Activated T-cell treated with anti-CD3 and anti-CD28 coated beads, Interleukin-2, amount 50 U/mL, for 4 hours (primary cell): ENCODE measurements around the gene GFY. TPM values are rescaled to one million over a fixed set of nuclear protein-coding genes. Genes with fewer than 3 reads are reported as not detected.

Experiments
- ATAC-seq, 2 donors: fragments of 200-7000 bp; cut with Tn5 transposase; one replicate each; pipeline ENCODE4 v1.10.0; 2021
- DNase-seq: peaks from one replicate; pipeline ENCODE4 v3.0.0-alpha.2; 2020
- H3K27me3 Mint-ChIP-seq: one replicate; pipeline ENCODE4 v1.8.0; 2021; ENCODE audit warnings: low read depth, mixed read lengths
- H3K36me3 Mint-ChIP-seq: one replicate; pipeline ENCODE4 v1.8.0; 2022; ENCODE audit warnings: mixed read lengths; ENCODE audit not compliant: insufficient read depth
- H3K4me1 Mint-ChIP-seq: one replicate; pipeline ENCODE4 v1.8.0; 2021; ENCODE audit warnings: low read depth, mixed read lengths
- H3K4me3 Mint-ChIP-seq: one replicate; pipeline ENCODE4 v1.8.0; 2021; ENCODE audit warnings: mild to moderate bottlenecking, moderate library complexity, mixed read lengths
- H3K9me3 Mint-ChIP-seq: one replicate; pipeline ENCODE4 v1.8.0; 2021; ENCODE audit warnings: mixed read lengths
- total RNA-seq, 3 donors: library from RNA; stranded (reverse); gene quantifications; one replicate each; pipeline ENCODE4 v1.2.1, GENCODE V29; 2021

Gene GFY
- not detected for total RNA-seq

GRCh38 chr19:49425178-49425577 lies at the start of gene GFY:
TSS of gene GFY (plus strand) at chr19:49425388. CDS start at chr19:49426431, 1,043 bp downstream.
- DNase-seq (no peak), ATAC-seq (no peak)
- H3K27me3 Mint-ChIP-seq = peaks cover 85% of the 10 kb centered on the region
- peaks cover 55% of the 10 kb centered on the region for H3K4me1 Mint-ChIP-seq
- no peaks in the 10 kb centered on the region for H3K36me3 Mint-ChIP-seq
- H3K9me3 Mint-ChIP-seq = no peaks in the 10 kb centered on the region
- no peak within 1 kb of the TSS for H3K4me3 Mint-ChIP-seq

GRCh38 chr19:49378512-49378911 lies 46.7 kb upstream of the GFY start:
- Mint-ChIP-seq H3K4me1 (no peaks in the 10 kb centered on the region), H3K36me3 (peaks cover 2% of the 10 kb centered on the region), H3K27me3 (peaks cover 10% of the 10 kb centered on the region), H3K4me3 (no peak overlapping the region), H3K9me3 (peaks cover 5% of the 10 kb centered on the region)
- DNase-seq (no peak), ATAC-seq (no peak)

- Mint-ChIP-seq H3K4me1 (no peaks in the 10 kb centered on the region), H3K9me3 (peaks cover 5% of the 10 kb centered on the region), H3K27me3 (peaks cover 10% of the 10 kb centered on the region), H3K4me3 (no peak overlapping the region), H3K36me3 (peaks cover 2% of the 10 kb centered on the region)
- DNase-seq = no peak
- no peak for ATAC-seq
Observed at GRCh38 chr19:49380391-49380790, 44.8 kb upstream of the GFY start.

- peaks cover 2% of the 10 kb centered on the region for H3K36me3 Mint-ChIP-seq
- DNase-seq = no peak
- peaks cover 5% of the 10 kb centered on the region for H3K9me3 Mint-ChIP-seq
- no peak for ATAC-seq
- peaks cover 1% of the 10 kb centered on the region for H3K4me1 Mint-ChIP-seq
- H3K4me3 Mint-ChIP-seq = no peak overlapping the region
- H3K27me3 Mint-ChIP-seq = peaks cover 4% of the 10 kb centered on the region
Observed at GRCh38 chr19:49382639-49383038, 42.5 kb upstream of the GFY start.

GRCh38 chr19:49383599-49383998 lies 41.6 kb upstream of the GFY start:
- Mint-ChIP-seq H3K4me1 (peaks cover 6% of the 10 kb centered on the region), H3K36me3 (peaks cover 2% of the 10 kb centered on the region), H3K4me3 (no peak overlapping the region), H3K27me3 (peaks cover 2% of the 10 kb centered on the region), H3K9me3 (peaks cover 5% of the 10 kb centered on the region)
- ATAC-seq = no peak
- DNase-seq = no peak

- Mint-ChIP-seq H3K27me3 (peaks cover 2% of the 10 kb centered on the region), H3K9me3 (no peaks in the 10 kb centered on the region), H3K36me3 (no peaks in the 10 kb centered on the region), H3K4me1 (peaks cover 15% of the 10 kb centered on the region), H3K4me3 (peak within 1 kb of the TSS; percentile 62)
- peak; percentile 81 for DNase-seq
- ATAC-seq = peak; percentile 64 to 88
Observed at GRCh38 chr19:49387936-49388372, 37.2 kb upstream of the GFY start, which contains the start of gene KASH5. TSS of gene KASH5 (plus strand) at chr19:49388249. CDS start at chr19:49390884, 2,635 bp downstream.

GRCh38 chr19:49389406-49389805 lies 35.8 kb upstream of the GFY start:
- H3K4me3 Mint-ChIP-seq = no peak overlapping the region
- peaks cover 2% of the 10 kb centered on the region for H3K27me3 Mint-ChIP-seq
- H3K4me1 Mint-ChIP-seq = peaks cover 15% of the 10 kb centered on the region
- H3K36me3 Mint-ChIP-seq = no peaks in the 10 kb centered on the region
- ATAC-seq (no peak), DNase-seq (no peak)
- no peaks in the 10 kb centered on the region for H3K9me3 Mint-ChIP-seq

- H3K36me3 Mint-ChIP-seq = no peaks in the 10 kb centered on the region
- peaks cover 15% of the 10 kb centered on the region for H3K4me1 Mint-ChIP-seq
- H3K27me3 Mint-ChIP-seq = peaks cover 2% of the 10 kb centered on the region
- no peaks in the 10 kb centered on the region for H3K9me3 Mint-ChIP-seq
- no peak overlapping the region for H3K4me3 Mint-ChIP-seq
- ATAC-seq = no peak
- DNase-seq = no peak
Observed at GRCh38 chr19:49390131-49390928, 34.9 kb upstream of the GFY start.

GRCh38 chr19:49390929-49391359 lies 34.2 kb upstream of the GFY start:
- no peaks in the 10 kb centered on the region for H3K36me3 Mint-ChIP-seq
- H3K4me1 Mint-ChIP-seq = peaks cover 15% of the 10 kb centered on the region
- ATAC-seq (no peak), DNase-seq (no peak)
- no peaks in the 10 kb centered on the region for H3K9me3 Mint-ChIP-seq
- peaks cover 2% of the 10 kb centered on the region for H3K27me3 Mint-ChIP-seq
- H3K4me3 Mint-ChIP-seq = no peak overlapping the region

- ATAC-seq (peak; percentile 87 to 94), DNase-seq (peak; percentile 78)
- Mint-ChIP-seq H3K4me1 (peaks cover 15% of the 10 kb centered on the region), H3K36me3 (no peaks in the 10 kb centered on the region), H3K9me3 (no peaks in the 10 kb centered on the region), H3K27me3 (peaks cover 2% of the 10 kb centered on the region), H3K4me3 (no peak overlapping the region)
Observed at GRCh38 chr19:49391581-49392399, 33.4 kb upstream of the GFY start.

GRCh38 chr19:49393881-49394280 lies 31.3 kb upstream of the GFY start:
- H3K36me3 Mint-ChIP-seq = no peaks in the 10 kb centered on the region
- H3K4me1 Mint-ChIP-seq = peaks cover 21% of the 10 kb centered on the region
- H3K27me3 Mint-ChIP-seq = peaks cover 2% of the 10 kb centered on the region
- ATAC-seq (no peak), DNase-seq (no peak)
- H3K4me3 Mint-ChIP-seq = no peak overlapping the region
- no peaks in the 10 kb centered on the region for H3K9me3 Mint-ChIP-seq

- no peak for DNase-seq
- no peak for ATAC-seq
- H3K27me3 Mint-ChIP-seq = peaks cover 2% of the 10 kb centered on the region
- no peaks in the 10 kb centered on the region for H3K36me3 Mint-ChIP-seq
- peaks cover 24% of the 10 kb centered on the region for H3K4me1 Mint-ChIP-seq
- H3K9me3 Mint-ChIP-seq = no peaks in the 10 kb centered on the region
- no peak overlapping the region for H3K4me3 Mint-ChIP-seq
Observed at GRCh38 chr19:49395581-49396407, 29.4 kb upstream of the GFY start.

- DNase-seq (no peak), ATAC-seq (no peak)
- Mint-ChIP-seq H3K4me3 (no peak overlapping the region), H3K4me1 (peaks cover 19% of the 10 kb centered on the region), H3K9me3 (no peaks in the 10 kb centered on the region), H3K27me3 (peaks cover 2% of the 10 kb centered on the region), H3K36me3 (no peaks in the 10 kb centered on the region)
Observed at GRCh38 chr19:49396738-49397505, 28.3 kb upstream of the GFY start.
